ENCODE measurements around the gene GXYLT2. TPM values are rescaled to one million over a fixed set of nuclear protein-coding genes. Genes with fewer than 3 reads are reported as not detected.
A peak's percentile ranks its signal among the peaks of the same experiment; 100 is the strongest.

GXYLT2 gene, protein sequence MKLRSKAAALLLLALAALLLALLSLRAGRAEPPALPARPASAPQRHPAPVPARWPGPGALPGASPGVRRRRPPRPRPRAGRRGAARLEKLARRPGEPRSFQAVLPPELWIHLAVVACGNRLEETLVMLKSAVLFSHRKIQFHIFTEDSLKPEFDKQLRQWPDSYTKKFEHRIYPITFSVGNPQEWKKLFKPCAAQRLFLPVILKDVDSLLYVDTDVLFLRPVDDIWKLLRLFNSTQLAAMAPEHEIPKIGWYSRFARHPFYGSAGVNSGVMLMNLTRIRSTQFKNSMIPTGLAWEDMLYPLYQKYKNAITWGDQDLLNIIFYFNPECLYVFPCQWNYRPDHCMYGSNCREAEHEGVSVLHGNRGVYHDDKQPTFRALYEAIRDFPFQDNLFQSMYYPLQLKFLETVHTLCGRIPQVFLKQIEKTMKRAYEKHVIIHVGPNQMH
- 75.1 and 77.4 TPM in 2 replicates for total RNA-seq

DNA sequence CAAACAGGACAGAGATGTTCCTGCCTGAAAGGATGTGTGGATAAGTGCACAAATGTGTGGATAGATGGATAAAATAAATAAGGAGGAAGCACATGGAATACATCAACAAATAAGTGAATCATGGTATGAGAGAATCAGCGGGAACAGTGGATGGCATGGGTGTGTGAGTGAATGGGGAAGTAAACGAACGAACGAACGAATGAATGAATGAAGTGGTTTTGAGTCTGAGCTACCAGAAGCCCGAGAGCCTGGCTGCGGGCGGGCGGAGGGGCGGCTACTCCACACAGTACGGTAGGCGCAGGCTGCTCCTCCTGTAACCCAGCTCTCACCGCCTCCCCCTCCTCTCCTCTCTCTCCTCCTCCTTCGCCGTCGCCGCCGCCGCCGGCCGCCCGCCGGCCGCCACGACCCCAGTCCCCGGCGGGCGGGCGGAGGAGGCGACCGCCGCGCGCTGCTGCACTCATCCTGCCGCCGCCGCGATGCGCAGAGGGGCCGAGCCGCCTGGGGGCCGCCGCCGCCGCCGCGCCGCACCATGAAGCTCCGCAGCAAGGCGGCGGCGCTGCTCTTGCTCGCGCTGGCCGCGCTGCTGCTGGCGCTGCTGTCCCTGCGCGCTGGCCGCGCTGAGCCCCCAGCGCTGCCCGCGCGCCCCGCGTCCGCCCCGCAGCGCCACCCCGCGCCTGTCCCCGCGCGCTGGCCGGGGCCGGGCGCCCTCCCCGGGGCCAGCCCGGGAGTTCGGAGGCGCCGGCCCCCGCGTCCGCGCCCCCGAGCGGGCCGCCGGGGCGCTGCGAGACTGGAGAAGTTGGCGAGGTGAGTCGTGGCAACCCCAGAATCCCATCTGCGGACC is at the start of gene GXYLT2:
Gene GXYLT2, plus strand, starts transcription at position 342 of the 841 bp plus-strand sequence. Its CDS starts 188 bp downstream, at position 530.
- H3K36me3 ChIP-seq (ENCODE audit: insufficient read depth, low read length): no peaks in the 10 kb centered on the region
- TF ChIP-seq, protein P1, sequence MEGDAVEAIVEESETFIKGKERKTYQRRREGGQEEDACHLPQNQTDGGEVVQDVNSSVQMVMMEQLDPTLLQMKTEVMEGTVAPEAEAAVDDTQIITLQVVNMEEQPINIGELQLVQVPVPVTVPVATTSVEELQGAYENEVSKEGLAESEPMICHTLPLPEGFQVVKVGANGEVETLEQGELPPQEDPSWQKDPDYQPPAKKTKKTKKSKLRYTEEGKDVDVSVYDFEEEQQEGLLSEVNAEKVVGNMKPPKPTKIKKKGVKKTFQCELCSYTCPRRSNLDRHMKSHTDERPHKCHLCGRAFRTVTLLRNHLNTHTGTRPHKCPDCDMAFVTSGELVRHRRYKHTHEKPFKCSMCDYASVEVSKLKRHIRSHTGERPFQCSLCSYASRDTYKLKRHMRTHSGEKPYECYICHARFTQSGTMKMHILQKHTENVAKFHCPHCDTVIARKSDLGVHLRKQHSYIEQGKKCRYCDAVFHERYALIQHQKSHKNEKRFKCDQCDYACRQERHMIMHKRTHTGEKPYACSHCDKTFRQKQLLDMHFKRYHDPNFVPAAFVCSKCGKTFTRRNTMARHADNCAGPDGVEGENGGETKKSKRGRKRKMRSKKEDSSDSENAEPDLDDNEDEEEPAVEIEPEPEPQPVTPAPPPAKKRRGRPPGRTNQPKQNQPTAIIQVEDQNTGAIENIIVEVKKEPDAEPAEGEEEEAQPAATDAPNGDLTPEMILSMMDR (IDR thresholded peaks at IDR 0.05; ENCODE audit: extremely low read depth, low read depth, low read length): no peak
- H3K4me1 ChIP-seq (ENCODE audit: insufficient read depth, low read length): peaks cover 51% of the 10 kb centered on the region
- no peaks in the 10 kb centered on the region for H4K20me1 ChIP-seq (ENCODE audit: insufficient read depth, low read length)
- H2AFZ ChIP-seq (ENCODE audit: low read length): peak within 1 kb of the TSS; percentile 79
- DNase-seq (ENCODE audit: insufficient read length, low spot score, missing footprints): peak; percentile 90
- peak within 1 kb of the TSS; percentile 73 for H3K4me3 ChIP-seq (ENCODE audit: insufficient read depth, low read length)
- H3K4me2 ChIP-seq (ENCODE audit: insufficient read depth, low read length): peak within 1 kb of the TSS; percentile 94
- no peaks in the 10 kb centered on the region for H3K9me3 ChIP-seq (ENCODE audit: low read depth, low read length)
- no peaks in the 10 kb centered on the region for H3K27me3 ChIP-seq (ENCODE audit: insufficient read depth, low read length)
- H3K79me2 ChIP-seq (ENCODE audit: insufficient read depth, low read length): no peaks in the 10 kb centered on the region
- H3K27ac ChIP-seq (ENCODE audit: low read depth, low read length): peak within 1 kb of the TSS; percentile 23

DNA sequence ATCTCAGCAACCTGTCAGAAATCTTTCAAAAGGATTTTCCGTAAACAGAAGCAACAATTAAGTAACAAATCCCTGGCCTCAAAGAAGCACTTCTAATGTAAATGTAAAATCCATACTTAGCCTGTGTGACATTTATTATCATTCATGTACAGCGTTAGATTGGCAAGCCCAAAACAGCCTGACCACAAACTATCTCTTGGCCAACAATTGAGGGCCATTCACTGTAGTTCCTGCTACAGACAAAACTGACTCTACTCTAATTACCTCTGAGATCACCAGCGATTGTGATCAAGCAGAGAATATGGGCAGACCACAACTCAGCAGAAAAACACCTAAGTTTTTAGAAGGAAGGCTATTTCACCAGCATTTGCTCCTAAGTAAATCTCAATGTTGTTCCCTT is 48.8 kb upstream of the GXYLT2 start:
- no peaks in the 10 kb centered on the region for H3K4me1 ChIP-seq (ENCODE audit: insufficient read depth, low read length)
- H3K36me3 ChIP-seq (ENCODE audit: insufficient read depth, low read length): peaks cover 26% of the 10 kb centered on the region
- no peak for DNase-seq (ENCODE audit: insufficient read length, low spot score, missing footprints)
- TF ChIP-seq, protein P1 (IDR thresholded peaks at IDR 0.05; ENCODE audit: extremely low read depth, low read depth, low read length): no peak
- H3K27ac ChIP-seq (ENCODE audit: low read depth, low read length): no peak overlapping the region
- H3K27me3 ChIP-seq (ENCODE audit: insufficient read depth, low read length): no peaks in the 10 kb centered on the region
- no peak overlapping the region for H3K4me3 ChIP-seq (ENCODE audit: insufficient read depth, low read length)
- peaks cover 5% of the 10 kb centered on the region for H3K79me2 ChIP-seq (ENCODE audit: insufficient read depth, low read length)
- no peaks in the 10 kb centered on the region for H4K20me1 ChIP-seq (ENCODE audit: insufficient read depth, low read length)
- no peak overlapping the region for H3K4me2 ChIP-seq (ENCODE audit: insufficient read depth, low read length)
- H3K9me3 ChIP-seq (ENCODE audit: low read depth, low read length): no peaks in the 10 kb centered on the region
- H2AFZ ChIP-seq (ENCODE audit: low read length): no peak overlapping the region

DNA sequence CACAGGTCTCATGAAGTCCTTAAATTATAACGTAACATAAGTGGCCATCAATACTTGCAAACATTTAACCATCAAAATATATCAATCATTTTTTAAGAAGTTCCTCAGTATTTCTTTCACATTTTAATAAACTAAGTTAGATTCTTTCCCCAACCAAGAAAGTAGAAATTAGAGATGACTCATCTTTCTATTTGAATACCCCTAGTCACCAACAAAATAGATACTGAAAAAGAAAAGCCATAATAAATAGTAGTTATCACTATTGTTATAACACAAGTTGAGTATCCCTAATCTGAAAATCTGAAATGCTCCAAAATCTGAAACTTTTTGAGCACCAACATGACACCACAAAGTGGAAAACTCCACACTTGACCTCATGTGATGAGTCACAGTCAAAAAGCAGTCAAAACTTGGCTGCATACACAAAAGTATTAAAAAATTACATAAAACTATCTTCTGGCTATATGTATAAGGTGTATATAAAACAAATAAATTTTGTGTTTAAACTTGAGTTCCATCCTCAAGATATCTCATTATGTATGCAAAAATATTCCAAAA is 43.3 kb upstream of the GXYLT2 start:
- Histone ChIP-seq H3K4me3 (ENCODE audit: insufficient read depth, low read length) (no peak overlapping the region), H3K4me1 (ENCODE audit: insufficient read depth, low read length) (peaks cover 18% of the 10 kb centered on the region), H3K4me2 (ENCODE audit: insufficient read depth, low read length) (no peak overlapping the region), H2AFZ (ENCODE audit: low read length) (no peak overlapping the region), H3K9me3 (ENCODE audit: low read depth, low read length) (no peaks in the 10 kb centered on the region), H4K20me1 (ENCODE audit: insufficient read depth, low read length) (no peaks in the 10 kb centered on the region), H3K27ac (ENCODE audit: low read depth, low read length) (no peak overlapping the region), H3K36me3 (ENCODE audit: insufficient read depth, low read length) (peaks cover 13% of the 10 kb centered on the region), H3K27me3 (ENCODE audit: insufficient read depth, low read length) (no peaks in the 10 kb centered on the region), H3K79me2 (ENCODE audit: insufficient read depth, low read length) (peaks cover 39% of the 10 kb centered on the region)
- no peak for DNase-seq (ENCODE audit: insufficient read length, low spot score, missing footprints)
- TF ChIP-seq, protein P1 (IDR thresholded peaks at IDR 0.05; ENCODE audit: extremely low read depth, low read depth, low read length): no peak

Data from osteoblast (primary cell).